ENCODE data around the gene NAA40. TPM values are rescaled to one million over a fixed set of nuclear protein-coding genes. Genes with fewer than 3 reads are reported as not detected.

The NAA40 gene
- total and polyA plus RNA-seq, 2 of the 13 experiments (the other 11 are each of a cell fraction or from before 2014, with no cell fraction given), result 11.1 to 17.9 TPM

GRCh38 chr11:63986156-63986931, 47.5 kb downstream of the NAA40 start, which contains the start of gene OTUB1 (continued):
- TF ChIP-seq THAP9 (CRISPR knock-in tag; IDR thresholded peaks at IDR 0.05; ENCODE audit: borderline replicate concordance) (peak; percentile 97), FLYWCH1 (CRISPR knock-in tag; IDR thresholded peaks at IDR 0.05) (no peak), EZH2 (conservative IDR thresholded peaks at IDR 0.05; ENCODE audit: low read depth, low read length) (no peak), BATF2 (CRISPR knock-in tag; IDR thresholded peaks at IDR 0.05) (no peak), ZNF674 (CRISPR knock-in tag; IDR thresholded peaks at IDR 0.05; ENCODE audit: low read depth) (no peak), MED8 (CRISPR knock-in tag; IDR thresholded peaks at IDR 0.05; ENCODE audit: insufficient replicate concordance) (peak; percentile 32), HDAC6 (IDR thresholded peaks at IDR 0.05; ENCODE audit: low read depth, low read length) (no peak), FOXO1 (CRISPR knock-in tag; IDR thresholded peaks at IDR 0.05) (peak; percentile 43), WIZ (CRISPR knock-in tag; IDR thresholded peaks at IDR 0.05) (0 out of 2 replicates have a peak, but pooled peaks have one; percentile 50), KDM3A (CRISPR knock-in tag; IDR thresholded peaks at IDR 0.05; ENCODE audit: low read depth) (no peak; the same call in 1 of the 2 replicates), ZNF720 (CRISPR knock-in tag; IDR thresholded peaks at IDR 0.05) (no peak), NCOR1 (IDR thresholded peaks at IDR 0.05; ENCODE audit: borderline replicate concordance, low read length) (no peak), TFDP1 (CRISPR knock-in tag; IDR thresholded peaks at IDR 0.05; ENCODE audit: borderline replicate concordance) (no peak), PRPF4 (IDR thresholded peaks at IDR 0.05; ENCODE audit: low read depth, low read length, poor library complexity, severe bottlenecking) (peak; percentile 53), IRX3 (CRISPR knock-in tag; IDR thresholded peaks at IDR 0.05; ENCODE audit: borderline replicate concordance, low read depth) (peak; percentile 58; the same call in 1 of the 2 replicates), GABPA (IDR thresholded peaks at IDR 0.05; ENCODE audit: low read depth, low read length) (peak; percentile 87), GABPA (CRISPR knock-in tag; IDR thresholded peaks at IDR 0.05; ENCODE audit: low read depth) (peak; percentile 96)
